PC-9 (cell line): ENCODE measurements around the gene PRMT9. TPM values are rescaled to one million over a fixed set of nuclear protein-coding genes. Genes with fewer than 3 reads are reported as not detected.

ENCODE experiments used
- BruUV-seq: library from RNA; stranded (reverse); fragments of 400-500 nt; replicated peaks from 2 replicates; lab custom pipeline; 2021; lab: Mats Ljungman, UMichigan
- CTCF ChIA-PET: fragments of 300-600 bp; sonication (Branson Sonifier 250); formaldehyde crosslinking; loops from one replicate; lab custom pipeline; 2022; ENCODE audit warnings: antibody characterized with exemption; lab: Charles Lee
- POLR2A ChIA-PET: fragments of 300-600 bp; sonication (Branson Sonifier 250); formaldehyde crosslinking; loops from one replicate; lab custom pipeline; 2022; ENCODE audit warnings: antibody characterized with exemption; ENCODE audit not compliant: unreplicated experiment; lab: Charles Lee
- DNase-seq, 2 experiments: peaks; one replicate each; pipeline versions ENCODE4 v3.0.0 to v3.0.0-alpha.2; 2015 to 2022; ENCODE audit warnings: mixed read lengths in 1 of 2
- H2AFZ ChIP-seq: fragments of 200-600 bp; sonication (generic); 2 replicates; pipeline ENCODE4 v1.8.1; 2017; ENCODE audit warnings: antibody characterized with exemption
- H3F3A ChIP-seq: fragments of 200-600 bp; sonication (generic); 2 replicates; pipeline ENCODE4 v1.8.1; 2017; ENCODE audit warnings: antibody characterized with exemption, mild to moderate bottlenecking, low read depth; ENCODE audit not compliant: insufficient read depth
- H3K27ac ChIP-seq: fragments of 200-600 bp; sonication (generic); 2 replicates; pipeline ENCODE4 v1.6.1; 2016; ENCODE audit warnings: mixed run types
- H3K27me3 ChIP-seq: fragments of 200-600 bp; sonication (generic); 2 replicates; pipeline ENCODE4 v1.6.1; 2016; ENCODE audit warnings: low read depth, mixed run types; ENCODE audit not compliant: insufficient read depth
- H3K36me3 ChIP-seq: fragments of 200-600 bp; sonication (generic); 2 replicates; pipeline ENCODE4 v1.6.1; 2016; ENCODE audit warnings: low read depth, mixed run types
- H3K4me1 ChIP-seq: fragments of 200-600 bp; sonication (generic); replicated peaks from 2 replicates; pipeline ENCODE4 v1.6.1; 2016; ENCODE audit warnings: mixed run types; ENCODE audit not compliant: insufficient read depth
- H3K4me2 ChIP-seq: fragments of 200-600 bp; sonication (generic); 2 replicates; pipeline ENCODE4 v1.6.1; 2017; ENCODE audit warnings: mixed run types
- H3K4me3 ChIP-seq: fragments of 200-600 bp; sonication (generic); 2 replicates; pipeline ENCODE4 v1.6.1; 2016; ENCODE audit warnings: mixed run types
- H3K79me2 ChIP-seq: fragments of 200-600 bp; sonication (generic); 2 replicates; pipeline ENCODE4 v1.6.1; 2017; ENCODE audit warnings: low read depth, mixed run types
- H3K9me2 ChIP-seq: fragments of 200-600 bp; sonication (generic); 2 replicates; pipeline ENCODE4 v1.8.1; 2017; ENCODE audit warnings: mild to moderate bottlenecking; ENCODE audit not compliant: insufficient read depth
- H3K9me3 ChIP-seq: fragments of 200-600 bp; sonication (generic); 2 replicates; pipeline ENCODE4 v1.8.1; 2016; ENCODE audit warnings: low read depth; ENCODE audit not compliant: insufficient read depth
- H4K20me1 ChIP-seq: fragments of 200-600 bp; sonication (generic); 2 replicates; pipeline ENCODE4 v1.8.1; 2017; ENCODE audit not compliant: insufficient read depth
- CTCF ChIP-seq: fragments of 200-600 bp; sonication (generic); conservative IDR thresholded peaks from 2 replicates; pipeline ENCODE4 v1.6.1; 2017; ENCODE audit warnings: mixed run types, antibody characterized with exemption, mild to moderate bottlenecking, moderate library complexity
- EZH2 ChIP-seq: fragments of 200-600 bp; sonication (generic); IDR thresholded peaks from 2 replicates; pipeline ENCODE4 v1.8.0; 2017; ENCODE audit warnings: antibody characterized with exemption, low read depth
- intact Hi-C: fragments of 100-400 bp; cut with micrococcal nuclease; formaldehyde crosslinking; loops from one replicate; pipeline ENCODE4 v1.10.0; 2022; ENCODE audit not compliant: unreplicated experiment
- total RNA-seq: library from RNA; stranded (reverse); gene quantifications from 2 replicates; pipeline ENCODE4 v1.2.3, GENCODE V29; 2021

The PRMT9 gene
- total RNA-seq, 1 experiment from 2014 or later: 9.0 TPM

GRCh38 chr4:147594578-147594977, 89.4 kb downstream of the PRMT9 start:
- Histone ChIP-seq H2AFZ (no peak overlapping the region), H3K9me2 (no peaks in the 10 kb centered on the region), H3K36me3 (no peaks in the 10 kb centered on the region), H3K79me2 (no peaks in the 10 kb centered on the region), H4K20me1 (no peaks in the 10 kb centered on the region), H3K27me3 (no peaks in the 10 kb centered on the region), H3K27ac (no peak overlapping the region), H3K4me2 (no peak overlapping the region), H3K9me3 (no peaks in the 10 kb centered on the region), H3K4me3 (no peak overlapping the region), H3F3A (no peaks in the 10 kb centered on the region), H3K4me1 (peaks cover 17% of the 10 kb centered on the region)
- no peak for DNase-seq
- ChIA-PET CTCF (interaction anchor here (0.7 to 1.5 kb wide), 3 partner anchors 272 to 533 kb away, joined by 3 to 8 read pairs (median 7); no protein-coding TSS in a partner anchor), POLR2A (interaction anchor here (0.6 kb wide), 1 partner anchor 204 kb away, joined by 3 read pairs; no protein-coding TSS in a partner anchor)
- intact Hi-C loops: no loop called here
- TF ChIP-seq CTCF: no peak
- no peak for TF ChIP-seq EZH2
- no TSS peak for BruUV-seq

- no peak overlapping the region for H3K4me2 ChIP-seq
- DNase-seq: no peak
- H3F3A ChIP-seq: no peaks in the 10 kb centered on the region
- no peaks in the 10 kb centered on the region for H3K79me2 ChIP-seq
- intact Hi-C loops: no loop called here
- CTCF ChIA-PET: interaction anchor here (0.7 to 0.8 kb wide), 2 partner anchors 290 to 532 kb away, joined by 3 to 8 read pairs; no protein-coding TSS in a partner anchor
- H3K4me1 ChIP-seq: peaks cover 15% of the 10 kb centered on the region
- H3K27me3 ChIP-seq: no peaks in the 10 kb centered on the region
- H3K9me2 ChIP-seq: no peaks in the 10 kb centered on the region
- H3K9me3 ChIP-seq: no peaks in the 10 kb centered on the region
- H3K4me3 ChIP-seq: no peak overlapping the region
- no peak overlapping the region for H3K27ac ChIP-seq
- no peaks in the 10 kb centered on the region for H4K20me1 ChIP-seq
- H2AFZ ChIP-seq: no peak overlapping the region
- TF ChIP-seq EZH2 (no peak), CTCF (no peak)
- H3K36me3 ChIP-seq: no peaks in the 10 kb centered on the region
- BruUV-seq: no TSS peak
- POLR2A ChIA-PET: no interaction called here
These were observed 89.9 kb downstream of the PRMT9 start for GRCh38 chr4:147594107-147594506.

GRCh38 chr4:147591106-147591505, 92.9 kb downstream of the PRMT9 start:
- H3K4me1 ChIP-seq: no peaks in the 10 kb centered on the region
- H3K9me2 ChIP-seq: no peaks in the 10 kb centered on the region
- ChIA-PET CTCF (interaction anchor here (1.3 to 2.0 kb wide), 2 partner anchors 13 to 72 kb away, joined by 6 to 9 read pairs; no protein-coding TSS in a partner anchor), POLR2A (no interaction called here)
- H2AFZ ChIP-seq: no peak overlapping the region
- H3K9me3 ChIP-seq: no peaks in the 10 kb centered on the region
- H3K27me3 ChIP-seq: no peaks in the 10 kb centered on the region
- no peaks in the 10 kb centered on the region for H3K79me2 ChIP-seq
- H3K4me3 ChIP-seq: no peak overlapping the region
- no peak for DNase-seq
- H3F3A ChIP-seq: no peaks in the 10 kb centered on the region
- H3K4me2 ChIP-seq: no peak overlapping the region
- intact Hi-C loops: loop anchor here (2.0 kb wide), 1 partner anchor 494 kb away; no protein-coding TSS in a partner anchor
- no TSS peak for BruUV-seq
- H4K20me1 ChIP-seq: no peaks in the 10 kb centered on the region
- TF ChIP-seq CTCF: no peak
- no peak for TF ChIP-seq EZH2
- H3K36me3 ChIP-seq: no peaks in the 10 kb centered on the region
- no peak overlapping the region for H3K27ac ChIP-seq
